GM12891 (cell line): Measurements from ENCODE around the gene TRABD2B.

ENCODE experiments used
- PAX5 ChIP-seq: IDR thresholded peaks from 2 replicates; pipeline ENCODE4 v1.6.1; 2011; ENCODE audit warnings: low read length, moderate library complexity, mild to moderate bottlenecking; ENCODE audit not compliant: insufficient read depth, severe bottlenecking
- POLR2A ChIP-seq: IDR thresholded peaks from 2 replicates; pipeline ENCODE4 v1.6.1; 2011; ENCODE audit warnings: low read depth, low read length, control low read depth
- POLR2AphosphoS5 ChIP-seq: IDR thresholded peaks from 2 replicates; pipeline ENCODE4 v1.6.1; 2011; ENCODE audit warnings: low read depth, low read length, control low read depth

DNA sequence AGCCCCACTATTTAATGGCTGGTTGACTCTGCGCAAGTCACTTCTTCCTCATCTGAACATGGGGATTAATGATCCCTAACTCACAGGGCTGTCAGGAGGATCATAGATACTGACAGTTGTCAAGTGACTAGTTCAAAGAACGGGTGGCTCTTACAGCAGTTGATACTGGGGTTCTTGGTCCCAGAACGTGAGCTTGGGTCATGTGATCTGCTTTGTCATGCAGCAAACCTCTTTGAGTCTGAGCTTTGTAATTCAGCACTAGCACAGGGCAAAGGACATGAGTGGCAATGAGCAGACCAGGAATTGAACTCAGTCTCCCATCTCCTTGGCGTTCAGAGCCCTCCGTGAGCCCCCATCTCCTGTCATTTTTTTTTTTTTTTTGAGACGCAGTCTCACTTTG is 64.4 kb downstream of the TRABD2B start:
- TF ChIP-seq POLR2AphosphoS5: no peak
- TF ChIP-seq POLR2A: no peak
- no peak for TF ChIP-seq PAX5
